ENCODE data around the gene NUP210L.

Gene NUP210L

GRCh38 chr1:154179946-154180687 lies 25.2 kb upstream of the NUP210L start:
- in situ Hi-C loops (cut with MboI; ENCODE audit: low pct_unique_long_range_greater_than_20kb, low sequenced_read_pairs, unreplicated experiment): no loop called here
- DNase-seq (ENCODE audit: low spot score): peak; percentile 50

DNA sequence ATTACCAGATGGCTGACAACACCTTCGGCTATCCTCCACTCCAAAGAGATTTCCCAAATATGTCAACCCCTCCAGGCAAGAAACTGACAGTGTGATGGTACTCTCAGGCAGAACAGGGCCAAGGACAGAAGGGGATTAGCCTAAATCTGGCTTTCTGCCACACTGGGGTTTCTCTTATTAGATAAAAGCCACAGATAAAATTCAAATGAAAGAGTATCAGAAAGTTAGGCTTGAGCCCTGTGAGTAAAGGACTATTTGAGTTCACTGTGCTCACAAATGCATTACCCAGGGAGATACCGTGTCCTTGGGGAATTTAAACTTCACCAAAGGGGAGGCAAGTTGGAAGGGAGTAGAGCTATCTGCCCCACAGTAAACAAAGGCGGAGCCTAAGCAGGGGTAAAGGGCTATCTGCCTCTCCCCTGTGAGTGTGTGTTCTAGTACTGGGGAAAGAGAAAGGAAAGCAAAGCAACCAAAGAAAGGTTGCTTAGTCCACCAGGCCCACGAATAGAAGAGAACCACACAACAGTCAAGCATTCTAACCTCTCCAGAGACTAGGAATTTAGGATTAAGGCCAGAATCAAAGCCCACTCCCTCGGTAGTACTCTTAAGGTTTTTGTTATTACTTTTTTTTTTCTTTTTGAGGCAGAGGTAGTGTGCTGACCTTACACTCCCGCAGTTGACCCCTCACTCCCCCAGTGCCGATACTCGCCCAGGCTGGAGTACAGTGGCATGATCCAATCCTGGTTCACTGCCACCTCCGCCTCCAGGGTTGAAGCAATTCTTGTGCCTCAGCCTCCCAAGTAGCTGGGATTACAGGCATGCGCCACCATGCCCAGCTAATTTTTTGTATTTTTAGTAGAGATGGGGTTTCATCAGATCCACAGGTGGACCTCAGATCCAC lies 24.3 kb upstream of the NUP210L start:
- TF ChIP-seq, protein P1, sequence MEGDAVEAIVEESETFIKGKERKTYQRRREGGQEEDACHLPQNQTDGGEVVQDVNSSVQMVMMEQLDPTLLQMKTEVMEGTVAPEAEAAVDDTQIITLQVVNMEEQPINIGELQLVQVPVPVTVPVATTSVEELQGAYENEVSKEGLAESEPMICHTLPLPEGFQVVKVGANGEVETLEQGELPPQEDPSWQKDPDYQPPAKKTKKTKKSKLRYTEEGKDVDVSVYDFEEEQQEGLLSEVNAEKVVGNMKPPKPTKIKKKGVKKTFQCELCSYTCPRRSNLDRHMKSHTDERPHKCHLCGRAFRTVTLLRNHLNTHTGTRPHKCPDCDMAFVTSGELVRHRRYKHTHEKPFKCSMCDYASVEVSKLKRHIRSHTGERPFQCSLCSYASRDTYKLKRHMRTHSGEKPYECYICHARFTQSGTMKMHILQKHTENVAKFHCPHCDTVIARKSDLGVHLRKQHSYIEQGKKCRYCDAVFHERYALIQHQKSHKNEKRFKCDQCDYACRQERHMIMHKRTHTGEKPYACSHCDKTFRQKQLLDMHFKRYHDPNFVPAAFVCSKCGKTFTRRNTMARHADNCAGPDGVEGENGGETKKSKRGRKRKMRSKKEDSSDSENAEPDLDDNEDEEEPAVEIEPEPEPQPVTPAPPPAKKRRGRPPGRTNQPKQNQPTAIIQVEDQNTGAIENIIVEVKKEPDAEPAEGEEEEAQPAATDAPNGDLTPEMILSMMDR (IDR thresholded peaks at IDR 0.05; ENCODE audit: extremely low read depth, insufficient read depth, missing control alignments): no peak
- in situ Hi-C loops (cut with MboI; ENCODE audit: low pct_unique_long_range_greater_than_20kb, low sequenced_read_pairs, unreplicated experiment): no loop called here
- no peak for DNase-seq (ENCODE audit: low spot score)

More at GRCh38 chr1:154179946-154180687, 25.2 kb upstream of the NUP210L start:
- TF ChIP-seq, protein P1 (IDR thresholded peaks at IDR 0.05; ENCODE audit: extremely low read depth, insufficient read depth, missing control alignments): no peak

DNA sequence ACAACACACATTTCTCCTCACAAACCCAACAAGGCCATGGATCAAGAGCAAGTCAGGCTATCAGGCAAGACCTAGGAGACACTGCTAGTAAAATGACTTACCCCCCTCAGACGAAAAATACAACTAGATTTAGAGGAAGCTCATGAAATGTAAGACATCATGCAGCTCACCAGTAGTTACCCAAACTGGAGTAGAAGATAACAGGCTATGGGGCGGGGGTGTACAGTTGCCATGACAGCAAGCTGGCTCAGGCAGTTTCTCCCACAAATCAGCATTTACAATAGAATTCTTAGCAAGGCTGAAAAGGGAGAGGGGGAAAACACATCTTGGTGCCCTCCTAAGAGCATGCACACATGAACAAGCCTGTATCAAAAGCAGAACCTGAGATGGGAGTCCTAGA lies 23.1 kb upstream of the NUP210L start:
- TF ChIP-seq, protein P1 (IDR thresholded peaks at IDR 0.05; ENCODE audit: extremely low read depth, insufficient read depth, missing control alignments): no peak
- no peak for DNase-seq (ENCODE audit: low spot score)
- in situ Hi-C loops (cut with MboI; ENCODE audit: low pct_unique_long_range_greater_than_20kb, low sequenced_read_pairs, unreplicated experiment): no loop called here

GRCh38 chr1:154176337-154176736 lies 21.5 kb upstream of the NUP210L start:
- in situ Hi-C loops (cut with MboI; ENCODE audit: low pct_unique_long_range_greater_than_20kb, low sequenced_read_pairs, unreplicated experiment): no loop called here
- TF ChIP-seq, protein P1 (IDR thresholded peaks at IDR 0.05; ENCODE audit: extremely low read depth, insufficient read depth, missing control alignments): no peak
- DNase-seq (ENCODE audit: low spot score): no peak

GRCh38 chr1:154174654-154175053 lies 19.8 kb upstream of the NUP210L start:
- in situ Hi-C loops (cut with MboI; ENCODE audit: low pct_unique_long_range_greater_than_20kb, low sequenced_read_pairs, unreplicated experiment): no loop called here
- TF ChIP-seq, protein P1 (IDR thresholded peaks at IDR 0.05; ENCODE audit: extremely low read depth, insufficient read depth, missing control alignments): no peak

DNA sequence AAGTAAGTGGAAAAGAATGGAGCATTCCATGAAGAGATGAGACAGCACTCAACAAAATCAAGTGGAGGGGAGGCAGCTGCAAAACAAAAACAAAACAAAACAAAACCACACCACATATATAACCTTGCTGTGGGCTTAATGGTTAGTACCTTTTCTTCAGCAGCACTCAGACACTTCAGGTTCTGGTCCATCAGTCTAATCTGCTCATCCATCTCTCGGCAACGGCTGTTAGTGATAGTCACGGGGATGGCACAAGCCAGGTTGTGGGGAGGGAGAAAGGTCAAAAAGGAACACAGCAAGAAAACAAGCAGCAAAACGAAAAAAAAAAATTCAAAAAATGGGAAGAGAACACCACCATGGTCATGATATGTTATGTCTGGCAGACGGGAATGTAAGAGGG lies 17.0 kb upstream of the NUP210L start:
- DNase-seq (ENCODE audit: low spot score): no peak
- TF ChIP-seq, protein P1 (IDR thresholded peaks at IDR 0.05; ENCODE audit: extremely low read depth, insufficient read depth, missing control alignments): no peak
- in situ Hi-C loops (cut with MboI; ENCODE audit: low pct_unique_long_range_greater_than_20kb, low sequenced_read_pairs, unreplicated experiment): no loop called here

More at GRCh38 chr1:154174654-154175053, 19.8 kb upstream of the NUP210L start:
- no peak for DNase-seq (ENCODE audit: low spot score)

Data from GM13977 (cell line).